Activated naive CD4-positive, alpha-beta T cell treated with anti-CD3 and anti-CD28 coated beads, Interleukin-2, amount 10 ng/mL, durations not matched to agents 7 days and 5 days (primary cell): ENCODE results near the gene MDFI.
"Not testable (repeated sequence)": the region's sequence is repeated elsewhere in the genome, so short reads cannot be mapped to it uniquely, and the experiment has no call there.

Experiments
- CTCF ChIA-PET: fragments of 350-600 bp; sonication (Branson Sonifier 250); formaldehyde crosslinking; loops from one replicate; lab custom pipeline; 2021; ENCODE audit warnings: antibody characterized with exemption; lab: Charles Lee
- DNase-seq: peaks from one replicate; pipeline ENCODE4 v3.0.0-alpha.2; 2020
- H3K27ac Mint-ChIP-seq: one replicate; pipeline ENCODE4 v1.8.0; 2021; ENCODE audit warnings: mild to moderate bottlenecking, moderate library complexity, mixed read lengths
- H3K27me3 Mint-ChIP-seq: one replicate; pipeline ENCODE4 v1.8.0; 2021; ENCODE audit warnings: mild to moderate bottlenecking, mixed read lengths
- H3K36me3 Mint-ChIP-seq: one replicate; pipeline ENCODE4 v1.8.0; 2021; ENCODE audit warnings: mixed read lengths
- H3K4me1 Mint-ChIP-seq: one replicate; pipeline ENCODE4 v1.8.0; 2021; ENCODE audit warnings: mixed read lengths
- H3K4me3 Mint-ChIP-seq: one replicate; pipeline ENCODE4 v1.8.0; 2021; ENCODE audit warnings: mild to moderate bottlenecking, moderate library complexity, mixed read lengths
- H3K9me3 Mint-ChIP-seq: one replicate; pipeline ENCODE4 v1.8.0; 2021; ENCODE audit warnings: mixed read lengths

Gene MDFI

DNA sequence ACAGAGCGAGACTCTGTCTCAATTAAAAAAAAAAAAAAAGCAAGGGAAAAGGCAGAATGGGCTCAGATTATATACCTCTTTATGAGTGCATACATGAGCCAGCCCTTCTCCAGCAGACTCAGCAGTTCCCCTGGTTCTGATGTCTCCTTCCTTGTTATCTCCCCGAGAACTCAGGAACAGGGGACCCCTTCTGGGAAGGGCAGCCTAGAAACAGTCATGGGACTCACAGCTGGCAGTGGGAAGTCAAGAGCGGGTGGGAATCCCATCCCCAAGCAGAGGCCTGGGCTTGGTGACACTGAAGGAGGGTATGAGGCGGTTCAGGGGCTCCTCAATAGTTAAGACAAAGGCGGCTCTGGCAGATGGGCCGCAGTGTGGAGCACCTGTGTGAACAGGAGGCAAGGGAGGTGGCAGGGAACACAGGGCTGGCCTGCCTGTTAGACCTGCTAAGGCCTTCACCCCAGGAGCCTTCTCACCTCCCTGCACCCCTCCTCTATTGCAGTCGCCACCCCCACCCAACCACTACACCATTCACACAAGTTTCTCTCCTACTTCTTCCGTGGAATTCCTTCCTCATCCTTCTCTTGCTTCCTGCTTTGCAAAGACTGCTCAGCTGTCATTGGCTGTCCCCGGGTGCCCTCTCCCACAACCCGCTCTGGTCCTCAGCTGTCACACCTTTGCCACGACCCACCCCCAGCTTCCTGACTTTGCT, 29.7 kb upstream of the MDFI start:
- H3K4me3 Mint-ChIP-seq, result no peak overlapping the region
- CTCF ChIA-PET, result interaction anchor here (2.6 kb wide), 1 partner anchor 75 kb away, joined by 8 read pairs; no protein-coding TSS in a partner anchor
- H3K9me3 Mint-ChIP-seq, result no peaks in the 10 kb centered on the region
- H3K27ac Mint-ChIP-seq, result no peak overlapping the region
- DNase-seq, result no peak
- no peaks in the 10 kb centered on the region for H3K4me1 Mint-ChIP-seq
- H3K27me3 Mint-ChIP-seq, result peaks cover 32% of the 10 kb centered on the region
- no peaks in the 10 kb centered on the region for H3K36me3 Mint-ChIP-seq

DNA sequence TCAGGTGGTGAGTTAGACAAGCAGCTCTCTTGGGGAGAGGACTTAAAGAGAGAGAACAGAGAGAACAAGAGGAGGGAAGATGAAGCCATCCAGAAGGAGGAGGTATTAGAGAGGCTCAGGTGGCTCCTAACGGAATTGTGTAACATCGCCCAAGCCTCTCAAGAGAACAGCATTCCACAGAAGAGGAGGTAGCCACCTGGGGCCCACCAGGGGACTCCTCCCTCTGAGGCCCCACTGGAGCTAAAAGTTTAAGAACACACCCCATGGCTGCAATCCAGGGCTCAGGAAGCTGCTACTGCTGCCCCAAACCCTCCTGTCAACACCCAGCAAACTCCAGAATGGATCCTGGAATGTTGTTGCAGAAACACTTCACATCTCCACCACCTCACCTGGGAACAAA, 23.6 kb upstream of the MDFI start:
- DNase-seq, result no peak
- Mint-ChIP-seq H3K4me3 (no peak overlapping the region), H3K27me3 (peaks cover 38% of the 10 kb centered on the region), H3K4me1 (no peaks in the 10 kb centered on the region), H3K27ac (no peak overlapping the region), H3K9me3 (no peaks in the 10 kb centered on the region), H3K36me3 (no peaks in the 10 kb centered on the region)
- CTCF ChIA-PET, result interaction anchor here (1.5 kb wide), 1 partner anchor 10 kb away, joined by 4 read pairs; no protein-coding TSS in a partner anchor

DNA sequence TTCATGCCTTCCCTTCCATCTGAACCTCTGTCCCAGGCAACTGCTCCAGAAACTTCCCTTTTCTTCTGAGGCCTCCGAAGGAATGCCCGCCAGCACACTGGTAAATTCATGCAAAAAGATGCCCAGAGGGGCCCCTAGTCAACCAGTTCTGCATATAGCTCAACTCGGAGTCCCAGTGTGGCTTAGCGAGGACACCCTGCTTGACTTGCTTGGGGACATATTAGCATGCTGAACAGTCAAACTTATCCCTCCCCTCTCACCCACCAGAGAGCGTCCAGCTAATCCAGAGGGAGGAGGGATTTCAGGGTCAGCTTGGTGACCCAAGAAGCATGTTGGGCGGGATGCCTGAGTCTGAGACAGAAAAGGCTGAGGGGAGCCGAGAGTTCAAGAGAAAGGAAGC, 23.0 kb upstream of the MDFI start:
- no peak for DNase-seq
- Mint-ChIP-seq H3K27me3 (peaks cover 38% of the 10 kb centered on the region), H3K27ac (no peak overlapping the region), H3K36me3 (no peaks in the 10 kb centered on the region), H3K4me3 (no peak overlapping the region), H3K4me1 (no peaks in the 10 kb centered on the region), H3K9me3 (no peaks in the 10 kb centered on the region)
- CTCF ChIA-PET, result no interaction called here

DNA sequence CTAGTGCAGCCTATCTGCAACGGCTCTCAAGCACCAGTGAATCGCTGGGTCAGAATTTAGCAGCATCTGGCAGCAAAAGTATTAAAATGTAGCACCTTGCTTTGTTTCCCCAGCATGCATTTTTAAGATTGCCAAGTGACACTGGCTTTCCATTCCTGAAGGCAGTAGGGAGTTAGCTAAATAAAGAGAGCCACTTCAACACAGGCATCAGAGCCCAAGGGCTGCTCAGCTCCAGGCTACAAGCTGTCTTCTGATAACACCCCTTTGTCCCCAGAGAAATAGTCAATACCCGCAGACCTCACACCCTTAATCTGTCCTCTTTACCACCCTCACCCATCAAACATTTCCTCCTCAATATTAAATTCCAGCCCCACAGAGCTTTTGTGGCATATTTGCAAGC, 19.7 kb upstream of the MDFI start:
- H3K27me3 Mint-ChIP-seq, result peaks cover 45% of the 10 kb centered on the region
- no peak for DNase-seq
- CTCF ChIA-PET, result interaction anchor here (1.0 kb wide), 1 partner anchor 195 kb away, joined by 3 read pairs; no protein-coding TSS in a partner anchor
- H3K36me3 Mint-ChIP-seq, result no peaks in the 10 kb centered on the region
- peaks cover 6% of the 10 kb centered on the region for H3K9me3 Mint-ChIP-seq
- no peak overlapping the region for H3K4me3 Mint-ChIP-seq
- H3K4me1 Mint-ChIP-seq, result no peaks in the 10 kb centered on the region
- H3K27ac Mint-ChIP-seq, result no peak overlapping the region

DNA sequence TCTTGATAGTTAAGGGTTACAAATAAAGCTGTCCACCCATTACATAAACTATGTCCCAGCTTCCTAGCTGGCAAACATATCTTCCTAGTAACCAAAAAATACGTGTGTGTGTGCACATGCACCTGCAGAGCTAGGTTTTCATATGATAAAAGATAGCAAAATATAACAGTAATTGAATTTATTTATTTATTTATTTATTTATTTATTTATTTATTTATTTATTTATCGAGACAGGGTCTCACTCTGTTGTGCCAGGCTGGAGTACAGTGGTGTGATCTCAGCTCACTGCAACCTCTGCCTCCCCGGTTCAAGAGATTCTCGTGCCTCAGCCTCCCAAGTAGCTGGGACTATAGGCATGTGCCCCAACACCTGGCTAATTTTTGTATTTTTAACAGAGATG, 19.1 kb upstream of the MDFI start:
- CTCF ChIA-PET, result interaction anchor here (1.0 kb wide), 1 partner anchor 196 kb away, joined by 3 read pairs; no protein-coding TSS in a partner anchor
- peaks cover 47% of the 10 kb centered on the region for H3K27me3 Mint-ChIP-seq
- not testable (repeated sequence) for H3K4me1 Mint-ChIP-seq

DNA sequence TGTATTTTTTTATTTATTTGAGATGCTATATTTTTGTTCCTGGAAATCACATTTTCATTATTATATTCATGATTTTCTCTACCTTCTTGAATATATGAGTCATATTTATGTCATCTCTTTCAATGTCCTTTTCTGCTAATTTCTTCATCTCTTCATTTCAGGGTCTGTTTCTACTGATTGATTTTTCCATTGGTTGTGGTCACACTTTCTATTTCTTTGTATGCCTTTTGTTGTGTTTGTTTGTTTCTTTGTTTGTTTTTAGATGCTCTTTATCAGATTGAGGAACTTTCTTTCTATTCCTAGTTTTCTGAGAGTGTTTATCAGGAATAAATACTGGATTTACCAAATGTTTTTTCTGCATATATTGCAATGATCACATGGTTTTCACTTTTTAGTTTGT, 16.9 kb upstream of the MDFI start:
- Mint-ChIP-seq H3K4me1 (peaks cover 12% of the 10 kb centered on the region), H3K9me3 (peaks cover 8% of the 10 kb centered on the region)
- no peak for DNase-seq

More for the DNA sequence above, 19.1 kb upstream of the MDFI start:
- not testable (repeated sequence) for H3K27ac Mint-ChIP-seq, DNase-seq, H3K4me3 Mint-ChIP-seq, H3K36me3 Mint-ChIP-seq, H3K9me3 Mint-ChIP-seq

DNA sequence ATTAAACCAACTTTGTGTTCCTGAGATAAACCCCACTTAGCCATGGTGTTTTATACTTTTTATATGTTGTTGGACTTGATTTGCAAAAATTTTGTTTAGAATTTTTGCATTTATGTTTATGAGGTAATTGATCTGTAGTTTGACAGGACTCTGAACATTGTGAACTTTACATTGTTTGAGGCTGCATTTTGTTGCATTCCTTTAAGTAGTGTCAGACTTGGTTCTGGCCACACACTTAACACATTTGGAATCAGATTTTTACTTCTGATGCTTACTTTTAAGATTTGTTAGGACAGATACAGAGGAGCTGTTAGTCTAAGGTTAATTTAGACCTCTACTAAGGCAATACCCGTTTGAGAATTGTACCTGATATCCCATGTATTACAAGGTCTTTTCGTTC, 16.5 kb upstream of the MDFI start:
- CTCF ChIA-PET, result no interaction called here
- Mint-ChIP-seq H3K4me3 (no peak overlapping the region), H3K36me3 (no peaks in the 10 kb centered on the region), H3K4me1 (peaks cover 12% of the 10 kb centered on the region), H3K27me3 (peaks cover 37% of the 10 kb centered on the region), H3K9me3 (peaks cover 8% of the 10 kb centered on the region), H3K27ac (no peak overlapping the region)
- DNase-seq, result no peak

More for the DNA sequence above, 16.9 kb upstream of the MDFI start:
- Mint-ChIP-seq H3K27ac (no peak overlapping the region), H3K4me3 (no peak overlapping the region), H3K36me3 (no peaks in the 10 kb centered on the region), H3K27me3 (peaks cover 37% of the 10 kb centered on the region)
- CTCF ChIA-PET, result no interaction called here

DNA sequence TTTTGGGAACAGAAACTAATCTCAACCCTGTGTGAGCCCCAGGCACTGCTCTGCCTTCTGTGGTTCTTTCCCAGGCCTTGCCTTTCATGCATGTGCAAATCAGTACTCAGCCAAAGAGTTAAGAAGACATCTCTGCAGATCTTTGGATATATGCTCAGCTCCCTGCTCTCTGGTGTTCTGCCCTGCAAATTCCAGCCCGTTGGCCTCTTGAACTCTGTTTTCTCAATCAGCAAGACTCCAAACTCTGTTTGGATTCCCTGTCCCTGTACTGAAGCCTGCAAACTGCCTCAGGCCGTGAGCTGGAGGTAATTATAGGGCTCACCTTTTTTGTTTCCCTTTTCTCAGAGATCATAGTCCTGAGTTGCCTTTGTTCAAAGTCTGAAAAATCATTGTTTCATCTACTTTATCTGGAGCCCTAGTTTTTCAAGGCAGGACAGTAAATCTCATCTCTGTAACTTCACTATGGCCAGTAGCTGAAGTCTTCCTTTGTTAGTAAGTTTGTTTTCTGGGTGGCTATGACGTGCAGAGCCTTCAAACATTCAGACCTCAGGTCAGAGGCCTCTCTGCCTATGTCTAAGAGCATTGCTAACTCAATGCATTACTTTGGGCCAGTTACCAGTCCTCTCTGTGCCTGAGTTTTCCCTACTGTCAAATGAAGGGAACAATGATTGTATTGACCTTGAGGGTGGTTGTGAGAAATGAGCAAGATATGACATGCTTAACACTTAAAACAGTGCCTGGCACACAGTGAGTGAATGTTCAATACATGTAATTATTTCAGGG, 15.9 kb upstream of the MDFI start:
- CTCF ChIA-PET, result no interaction called here
- no peak overlapping the region for H3K27ac Mint-ChIP-seq
- no peak for DNase-seq
- peaks cover 42% of the 10 kb centered on the region for H3K27me3 Mint-ChIP-seq
- H3K36me3 Mint-ChIP-seq, result no peaks in the 10 kb centered on the region
- no peak overlapping the region for H3K4me3 Mint-ChIP-seq
- peaks cover 12% of the 10 kb centered on the region for H3K4me1 Mint-ChIP-seq
- H3K9me3 Mint-ChIP-seq, result peaks cover 8% of the 10 kb centered on the region

DNA sequence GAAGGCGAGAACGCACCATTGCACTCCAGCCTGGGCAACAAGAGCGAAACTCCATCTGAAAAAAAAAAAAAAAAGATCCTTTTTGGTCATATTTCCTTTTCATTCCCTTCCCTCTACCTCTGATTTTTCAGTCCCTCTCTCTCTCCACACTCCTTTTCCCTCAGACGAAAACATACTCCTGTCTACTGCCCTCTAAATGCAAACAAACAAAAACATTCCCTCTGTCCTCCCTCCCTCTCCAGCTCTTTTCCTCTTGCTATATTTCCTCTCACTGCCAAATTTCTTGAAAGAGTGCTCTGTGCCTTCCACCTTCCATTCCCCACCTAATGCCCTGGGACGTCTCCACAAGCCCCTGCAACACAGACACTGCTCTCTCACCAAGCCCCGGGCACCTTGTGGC, 14.9 kb upstream of the MDFI start:
- CTCF ChIA-PET, result no interaction called here
- Mint-ChIP-seq H3K9me3 (peaks cover 8% of the 10 kb centered on the region), H3K27ac (no peak overlapping the region), H3K36me3 (no peaks in the 10 kb centered on the region), H3K4me1 (peaks cover 12% of the 10 kb centered on the region), H3K4me3 (no peak overlapping the region), H3K27me3 (peaks cover 39% of the 10 kb centered on the region)
- no peak for DNase-seq

DNA sequence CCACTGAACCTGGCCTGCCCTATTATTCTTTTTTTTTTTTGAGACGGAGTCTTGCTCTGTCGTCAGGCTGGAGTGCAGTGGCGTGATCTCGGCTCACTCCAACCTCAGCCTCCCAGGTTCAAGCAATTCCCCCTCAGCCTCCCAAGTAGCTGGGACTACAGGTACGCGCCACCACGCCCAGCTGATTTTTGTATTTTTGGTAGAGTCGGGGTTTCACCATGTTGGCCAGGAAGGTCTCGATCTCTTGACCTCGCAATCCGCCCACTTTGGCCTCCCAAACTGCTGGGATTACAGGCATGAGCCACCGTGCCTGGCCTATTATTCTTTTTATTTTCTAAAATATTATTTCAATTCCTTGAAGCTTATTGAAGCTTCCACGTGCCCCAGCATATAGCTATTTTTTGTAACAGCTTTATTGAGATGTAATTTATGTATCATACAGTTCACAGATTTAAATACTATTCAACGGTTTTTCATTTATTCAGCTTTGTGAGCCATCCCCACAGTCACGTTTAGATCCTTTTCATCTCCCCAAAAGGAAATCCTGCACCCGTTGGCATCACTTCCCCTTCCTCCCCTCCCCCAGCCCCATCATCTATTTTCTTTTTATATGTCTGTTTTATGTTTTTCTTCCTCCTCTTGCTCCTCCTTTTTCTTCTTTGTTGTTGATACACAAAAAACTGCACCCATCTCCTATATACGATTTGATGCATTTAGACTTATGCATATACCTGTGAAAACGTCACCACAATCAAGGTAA, 13.5 kb upstream of the MDFI start:
- H3K4me1 Mint-ChIP-seq, result peaks cover 12% of the 10 kb centered on the region
- H3K36me3 Mint-ChIP-seq, result no peaks in the 10 kb centered on the region
- no peak overlapping the region for H3K4me3 Mint-ChIP-seq
- peaks cover 38% of the 10 kb centered on the region for H3K27me3 Mint-ChIP-seq
- no peak for DNase-seq
- H3K9me3 Mint-ChIP-seq, result peaks cover 8% of the 10 kb centered on the region
- CTCF ChIA-PET, result no interaction called here
- no peak overlapping the region for H3K27ac Mint-ChIP-seq

DNA sequence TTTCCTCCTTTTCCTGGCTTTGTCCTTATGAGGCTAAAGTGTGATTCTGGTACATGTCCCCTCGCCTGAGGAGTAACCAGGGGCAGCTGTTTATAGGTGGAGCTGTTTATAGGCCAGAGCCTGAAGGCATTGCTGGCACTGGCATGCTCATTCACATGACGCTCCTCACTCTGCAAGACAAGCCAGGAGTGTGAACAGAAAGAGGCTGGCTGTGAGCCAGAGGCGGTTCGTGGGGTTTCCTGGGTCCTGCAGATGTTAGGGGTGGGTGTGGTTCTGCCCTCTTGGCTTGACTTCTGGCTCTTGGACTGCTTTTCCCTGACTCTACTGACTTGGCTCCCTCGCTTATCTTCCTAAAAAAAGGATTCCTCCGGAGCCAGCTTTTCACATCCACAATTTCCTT, 12.8 kb upstream of the MDFI start:
- Mint-ChIP-seq H3K9me3 (peaks cover 8% of the 10 kb centered on the region), H3K27me3 (peaks cover 34% of the 10 kb centered on the region), H3K4me1 (peaks cover 12% of the 10 kb centered on the region), H3K4me3 (no peak overlapping the region), H3K36me3 (no peaks in the 10 kb centered on the region), H3K27ac (no peak overlapping the region)
- DNase-seq, result no peak
- CTCF ChIA-PET, result no interaction called here

DNA sequence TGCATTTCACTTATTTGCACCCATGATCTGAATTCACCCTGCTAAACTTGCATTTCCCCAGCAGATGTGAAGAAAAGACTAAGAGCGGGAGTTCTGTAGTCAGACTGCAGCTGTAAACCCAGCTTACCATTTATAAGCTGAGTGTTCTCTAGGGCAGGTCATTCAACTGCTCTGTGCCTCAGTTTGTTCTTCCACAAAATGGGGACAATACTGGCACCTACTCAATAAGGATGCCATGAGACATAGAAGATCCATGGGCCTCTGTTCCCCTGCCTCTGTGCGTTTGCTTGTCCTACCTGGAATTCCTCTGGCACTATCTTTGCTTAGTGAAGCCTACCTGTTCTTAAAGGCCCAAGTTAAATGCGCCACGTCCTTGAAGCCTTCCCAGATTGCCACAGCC, 12.2 kb upstream of the MDFI start:
- no peak for DNase-seq
- Mint-ChIP-seq H3K27me3 (peaks cover 29% of the 10 kb centered on the region), H3K4me1 (peaks cover 12% of the 10 kb centered on the region), H3K36me3 (no peaks in the 10 kb centered on the region), H3K27ac (no peak overlapping the region), H3K4me3 (no peak overlapping the region), H3K9me3 (peaks cover 8% of the 10 kb centered on the region)
- CTCF ChIA-PET, result interaction anchor here (1.0 to 1.2 kb wide), 2 partner anchors 23 to 32 kb away, joined by 3 to 4 read pairs; no protein-coding TSS in a partner anchor

DNA sequence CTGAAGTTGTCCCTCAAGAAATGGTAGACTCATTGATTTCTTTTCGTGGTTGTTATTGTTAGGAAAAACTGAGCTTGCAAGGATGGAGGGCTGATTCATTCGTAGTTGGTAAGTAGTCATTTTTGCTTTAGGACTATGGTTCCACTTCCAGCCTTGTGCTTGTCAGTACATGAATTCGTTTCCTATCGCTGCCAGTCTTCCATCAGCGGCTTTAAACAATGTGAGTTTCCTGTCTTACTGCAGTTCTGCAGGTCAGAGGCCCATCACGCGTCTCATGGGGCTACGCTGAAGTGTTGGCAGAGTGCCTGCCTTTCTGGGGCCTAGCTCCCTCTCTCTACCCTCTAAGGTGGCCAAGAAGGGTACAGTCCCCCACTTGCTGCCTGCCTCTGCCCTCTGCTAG, 11.4 kb upstream of the MDFI start:
- no peak for DNase-seq
- Mint-ChIP-seq H3K36me3 (no peaks in the 10 kb centered on the region), H3K9me3 (peaks cover 5% of the 10 kb centered on the region), H3K4me1 (peaks cover 12% of the 10 kb centered on the region), H3K27ac (no peak overlapping the region), H3K27me3 (peaks cover 29% of the 10 kb centered on the region), H3K4me3 (no peak overlapping the region)
- CTCF ChIA-PET, result interaction anchor here (1.0 to 1.2 kb wide), 2 partner anchors 24 to 31 kb away, joined by 3 to 4 read pairs; no protein-coding TSS in a partner anchor

DNA sequence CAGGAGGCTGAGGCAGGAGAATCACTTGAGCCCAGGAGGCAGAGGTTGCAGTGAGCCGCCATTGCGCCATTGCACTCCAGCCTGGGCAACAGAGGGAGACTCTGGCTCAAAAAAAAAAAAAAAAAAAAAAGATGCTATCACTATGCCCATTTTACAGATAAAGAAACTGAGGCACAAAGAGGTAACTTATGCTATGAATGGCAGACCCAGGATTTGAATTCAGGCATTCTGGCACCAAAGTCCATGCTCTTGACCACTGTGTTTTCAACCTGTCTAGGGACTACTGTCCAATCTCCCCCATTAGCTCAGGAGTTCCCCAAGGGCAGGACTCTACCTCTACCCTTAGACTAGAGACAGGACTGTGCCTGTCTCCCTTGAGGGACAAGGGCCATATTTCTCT, 9.1 kb upstream of the MDFI start:
- H3K4me1 Mint-ChIP-seq, result peaks cover 12% of the 10 kb centered on the region
- no peak for DNase-seq
- CTCF ChIA-PET, result no interaction called here
- H3K27ac Mint-ChIP-seq, result no peak overlapping the region
- H3K9me3 Mint-ChIP-seq, result peaks cover 2% of the 10 kb centered on the region
- H3K27me3 Mint-ChIP-seq, result peaks cover 24% of the 10 kb centered on the region
- no peak overlapping the region for H3K4me3 Mint-ChIP-seq
- no peaks in the 10 kb centered on the region for H3K36me3 Mint-ChIP-seq
